Measurements from ENCODE around the gene CCDC13. TPM values are rescaled to one million over a fixed set of nuclear protein-coding genes. Genes with fewer than 3 reads are reported as not detected.

CCDC13 gene
- total and polyA plus RNA-seq, 2 of the 13 experiments (the other 11 are each of a cell fraction or from before 2014, with no cell fraction given) = 0.22 to 0.51 TPM

- TF ChIP-seq GPBP1L1 (CRISPR knock-in tag; IDR thresholded peaks at IDR 0.05) = no peak
- TF ChIP-seq, protein P1, sequence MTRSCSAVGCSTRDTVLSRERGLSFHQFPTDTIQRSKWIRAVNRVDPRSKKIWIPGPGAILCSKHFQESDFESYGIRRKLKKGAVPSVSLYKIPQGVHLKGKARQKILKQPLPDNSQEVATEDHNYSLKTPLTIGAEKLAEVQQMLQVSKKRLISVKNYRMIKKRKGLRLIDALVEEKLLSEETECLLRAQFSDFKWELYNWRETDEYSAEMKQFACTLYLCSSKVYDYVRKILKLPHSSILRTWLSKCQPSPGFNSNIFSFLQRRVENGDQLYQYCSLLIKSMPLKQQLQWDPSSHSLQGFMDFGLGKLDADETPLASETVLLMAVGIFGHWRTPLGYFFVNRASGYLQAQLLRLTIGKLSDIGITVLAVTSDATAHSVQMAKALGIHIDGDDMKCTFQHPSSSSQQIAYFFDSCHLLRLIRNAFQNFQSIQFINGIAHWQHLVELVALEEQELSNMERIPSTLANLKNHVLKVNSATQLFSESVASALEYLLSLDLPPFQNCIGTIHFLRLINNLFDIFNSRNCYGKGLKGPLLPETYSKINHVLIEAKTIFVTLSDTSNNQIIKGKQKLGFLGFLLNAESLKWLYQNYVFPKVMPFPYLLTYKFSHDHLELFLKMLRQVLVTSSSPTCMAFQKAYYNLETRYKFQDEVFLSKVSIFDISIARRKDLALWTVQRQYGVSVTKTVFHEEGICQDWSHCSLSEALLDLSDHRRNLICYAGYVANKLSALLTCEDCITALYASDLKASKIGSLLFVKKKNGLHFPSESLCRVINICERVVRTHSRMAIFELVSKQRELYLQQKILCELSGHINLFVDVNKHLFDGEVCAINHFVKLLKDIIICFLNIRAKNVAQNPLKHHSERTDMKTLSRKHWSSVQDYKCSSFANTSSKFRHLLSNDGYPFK (CRISPR knock-in tag; IDR thresholded peaks at IDR 0.05; ENCODE audit: borderline replicate concordance) = no peak
- TF ChIP-seq CCDC6 (CRISPR knock-in tag; IDR thresholded peaks at IDR 0.05) = peak; percentile 1; the same call in 1 of the 2 replicates
- 0 out of 2 replicates have a peak, but pooled peaks have one; percentile 10 for TF ChIP-seq GTF3A (CRISPR knock-in tag; conservative IDR thresholded peaks at IDR 0.05)
- no peak for TF ChIP-seq SRSF4 (IDR thresholded peaks at IDR 0.05; ENCODE audit: low read depth, low read length, poor library complexity, severe bottlenecking)
- no peak for TF ChIP-seq KDM3A (CRISPR knock-in tag; IDR thresholded peaks at IDR 0.05; ENCODE audit: low read depth)
- TF ChIP-seq ASH2L (IDR thresholded peaks at IDR 0.05; ENCODE audit: insufficient read length, low read depth, low read length) = no peak
- no peak for TF ChIP-seq MYC (CRISPR knock-in tag; IDR thresholded peaks at IDR 0.05; ENCODE audit: borderline replicate concordance)
- no peak for TF ChIP-seq REXO4 (CRISPR knock-in tag; IDR thresholded peaks at IDR 0.05; ENCODE audit: borderline replicate concordance)
- peak; percentile 8; the same call in 1 of the 2 replicates for TF ChIP-seq ATF3 (CRISPR knock-in tag; IDR thresholded peaks at IDR 0.05)
- no peak for TF ChIP-seq EP300 (IDR thresholded peaks at IDR 0.05; ENCODE audit: low read depth in 2 of 2, low read length in 2 of 2)
- no peak for TF ChIP-seq EP300 (CRISPR knock-in tag; IDR thresholded peaks at IDR 0.05; ENCODE audit: borderline replicate concordance)
- no peak for TF ChIP-seq SNRNP70 (IDR thresholded peaks at IDR 0.05; ENCODE audit: low read depth, low read length)
- TF ChIP-seq, protein P2, sequence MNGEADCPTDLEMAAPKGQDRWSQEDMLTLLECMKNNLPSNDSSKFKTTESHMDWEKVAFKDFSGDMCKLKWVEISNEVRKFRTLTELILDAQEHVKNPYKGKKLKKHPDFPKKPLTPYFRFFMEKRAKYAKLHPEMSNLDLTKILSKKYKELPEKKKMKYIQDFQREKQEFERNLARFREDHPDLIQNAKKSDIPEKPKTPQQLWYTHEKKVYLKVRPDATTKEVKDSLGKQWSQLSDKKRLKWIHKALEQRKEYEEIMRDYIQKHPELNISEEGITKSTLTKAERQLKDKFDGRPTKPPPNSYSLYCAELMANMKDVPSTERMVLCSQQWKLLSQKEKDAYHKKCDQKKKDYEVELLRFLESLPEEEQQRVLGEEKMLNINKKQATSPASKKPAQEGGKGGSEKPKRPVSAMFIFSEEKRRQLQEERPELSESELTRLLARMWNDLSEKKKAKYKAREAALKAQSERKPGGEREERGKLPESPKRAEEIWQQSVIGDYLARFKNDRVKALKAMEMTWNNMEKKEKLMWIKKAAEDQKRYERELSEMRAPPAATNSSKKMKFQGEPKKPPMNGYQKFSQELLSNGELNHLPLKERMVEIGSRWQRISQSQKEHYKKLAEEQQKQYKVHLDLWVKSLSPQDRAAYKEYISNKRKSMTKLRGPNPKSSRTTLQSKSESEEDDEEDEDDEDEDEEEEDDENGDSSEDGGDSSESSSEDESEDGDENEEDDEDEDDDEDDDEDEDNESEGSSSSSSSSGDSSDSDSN (CRISPR knock-in tag; IDR thresholded peaks at IDR 0.05) = no peak
- TF ChIP-seq ZNF589 (CRISPR knock-in tag; conservative IDR thresholded peaks at IDR 0.05) = no peak
- TF ChIP-seq FOSL2 (CRISPR knock-in tag; IDR thresholded peaks at IDR 0.05) = no peak
- TF ChIP-seq HES4 (CRISPR knock-in tag; IDR thresholded peaks at IDR 0.05; ENCODE audit: borderline replicate concordance) = no peak; the same call in 1 of the 2 replicates
- TF ChIP-seq ZNF550 (CRISPR knock-in tag; IDR thresholded peaks at IDR 0.05; ENCODE audit: borderline replicate concordance) = no peak
- no peak; the same call in 1 of the 2 replicates for TF ChIP-seq ZNF331 (CRISPR knock-in tag; IDR thresholded peaks at IDR 0.05)
- no peak for TF ChIP-seq ARNT (IDR thresholded peaks at IDR 0.05)
- TF ChIP-seq NR2F6 (IDR thresholded peaks at IDR 0.05) = no peak
- no peak for TF ChIP-seq NR2F6 (CRISPR knock-in tag; IDR thresholded peaks at IDR 0.05)
- TF ChIP-seq IRF2 (CRISPR knock-in tag; IDR thresholded peaks at IDR 0.05) = no peak
- no peak for TF ChIP-seq KDM2A (CRISPR knock-in tag; IDR thresholded peaks at IDR 0.05; ENCODE audit: borderline replicate concordance, low read depth)
- TF ChIP-seq PHF8 (CRISPR knock-in tag; IDR thresholded peaks at IDR 0.05) = no peak
These were observed 30.5 kb upstream of the CCDC13 start (continued) for GRCh38 chr3:42803414-42804105.

Data from HepG2 (cell line).